ENCODE data around the gene HIGD1B.
"Not testable (repeated sequence)": the region's sequence is repeated elsewhere in the genome, so short reads cannot be mapped to it uniquely, and the experiment has no call there.

DNA sequence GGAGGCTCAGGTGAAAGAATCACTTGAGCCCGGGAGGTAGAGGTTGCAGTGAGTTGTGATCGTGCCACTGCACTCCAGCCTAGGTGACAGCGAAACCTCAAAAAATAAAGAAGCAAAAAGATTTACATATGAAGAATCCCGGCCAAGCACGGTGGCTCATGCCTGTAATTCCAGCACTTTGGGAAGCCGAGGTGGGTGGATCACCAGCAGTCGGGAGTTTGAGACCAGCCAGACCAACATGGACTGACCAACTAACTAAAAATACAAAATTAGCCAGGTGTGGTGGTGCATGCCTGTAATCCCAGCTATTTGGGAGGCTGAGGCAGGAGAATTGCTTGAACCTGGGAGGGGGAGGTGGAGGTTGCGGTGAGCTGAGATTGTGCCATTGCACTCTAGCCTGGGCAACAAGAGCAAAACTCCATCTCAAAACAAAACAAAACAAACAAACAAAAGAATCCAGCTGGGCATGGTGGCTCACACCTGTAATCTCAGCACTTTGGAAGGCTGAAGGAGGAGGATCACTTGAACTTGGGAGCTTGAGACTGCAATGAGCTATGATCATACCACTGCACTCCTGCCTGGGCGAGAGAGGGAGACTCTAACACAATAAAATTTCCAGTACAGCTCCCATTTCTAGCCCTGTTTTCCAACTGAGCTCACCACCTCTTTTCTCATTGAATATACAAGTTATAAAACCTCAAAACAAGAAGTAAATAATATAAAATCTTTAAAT lies 38.9 kb upstream of the HIGD1B start:
- TF ChIP-seq, protein P1, sequence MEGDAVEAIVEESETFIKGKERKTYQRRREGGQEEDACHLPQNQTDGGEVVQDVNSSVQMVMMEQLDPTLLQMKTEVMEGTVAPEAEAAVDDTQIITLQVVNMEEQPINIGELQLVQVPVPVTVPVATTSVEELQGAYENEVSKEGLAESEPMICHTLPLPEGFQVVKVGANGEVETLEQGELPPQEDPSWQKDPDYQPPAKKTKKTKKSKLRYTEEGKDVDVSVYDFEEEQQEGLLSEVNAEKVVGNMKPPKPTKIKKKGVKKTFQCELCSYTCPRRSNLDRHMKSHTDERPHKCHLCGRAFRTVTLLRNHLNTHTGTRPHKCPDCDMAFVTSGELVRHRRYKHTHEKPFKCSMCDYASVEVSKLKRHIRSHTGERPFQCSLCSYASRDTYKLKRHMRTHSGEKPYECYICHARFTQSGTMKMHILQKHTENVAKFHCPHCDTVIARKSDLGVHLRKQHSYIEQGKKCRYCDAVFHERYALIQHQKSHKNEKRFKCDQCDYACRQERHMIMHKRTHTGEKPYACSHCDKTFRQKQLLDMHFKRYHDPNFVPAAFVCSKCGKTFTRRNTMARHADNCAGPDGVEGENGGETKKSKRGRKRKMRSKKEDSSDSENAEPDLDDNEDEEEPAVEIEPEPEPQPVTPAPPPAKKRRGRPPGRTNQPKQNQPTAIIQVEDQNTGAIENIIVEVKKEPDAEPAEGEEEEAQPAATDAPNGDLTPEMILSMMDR (IDR thresholded peaks at IDR 0.05; ENCODE audit: insufficient read depth, low read length): not testable (repeated sequence)
- TF ChIP-seq, protein P2, sequence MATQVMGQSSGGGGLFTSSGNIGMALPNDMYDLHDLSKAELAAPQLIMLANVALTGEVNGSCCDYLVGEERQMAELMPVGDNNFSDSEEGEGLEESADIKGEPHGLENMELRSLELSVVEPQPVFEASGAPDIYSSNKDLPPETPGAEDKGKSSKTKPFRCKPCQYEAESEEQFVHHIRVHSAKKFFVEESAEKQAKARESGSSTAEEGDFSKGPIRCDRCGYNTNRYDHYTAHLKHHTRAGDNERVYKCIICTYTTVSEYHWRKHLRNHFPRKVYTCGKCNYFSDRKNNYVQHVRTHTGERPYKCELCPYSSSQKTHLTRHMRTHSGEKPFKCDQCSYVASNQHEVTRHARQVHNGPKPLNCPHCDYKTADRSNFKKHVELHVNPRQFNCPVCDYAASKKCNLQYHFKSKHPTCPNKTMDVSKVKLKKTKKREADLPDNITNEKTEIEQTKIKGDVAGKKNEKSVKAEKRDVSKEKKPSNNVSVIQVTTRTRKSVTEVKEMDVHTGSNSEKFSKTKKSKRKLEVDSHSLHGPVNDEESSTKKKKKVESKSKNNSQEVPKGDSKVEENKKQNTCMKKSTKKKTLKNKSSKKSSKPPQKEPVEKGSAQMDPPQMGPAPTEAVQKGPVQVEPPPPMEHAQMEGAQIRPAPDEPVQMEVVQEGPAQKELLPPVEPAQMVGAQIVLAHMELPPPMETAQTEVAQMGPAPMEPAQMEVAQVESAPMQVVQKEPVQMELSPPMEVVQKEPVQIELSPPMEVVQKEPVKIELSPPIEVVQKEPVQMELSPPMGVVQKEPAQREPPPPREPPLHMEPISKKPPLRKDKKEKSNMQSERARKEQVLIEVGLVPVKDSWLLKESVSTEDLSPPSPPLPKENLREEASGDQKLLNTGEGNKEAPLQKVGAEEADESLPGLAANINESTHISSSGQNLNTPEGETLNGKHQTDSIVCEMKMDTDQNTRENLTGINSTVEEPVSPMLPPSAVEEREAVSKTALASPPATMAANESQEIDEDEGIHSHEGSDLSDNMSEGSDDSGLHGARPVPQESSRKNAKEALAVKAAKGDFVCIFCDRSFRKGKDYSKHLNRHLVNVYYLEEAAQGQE (IDR thresholded peaks at IDR 0.05; ENCODE audit: insufficient replicate concordance, low read depth): not testable (repeated sequence)
- TF ChIP-seq POLR2AphosphoS5, GABPA (IDR thresholded peaks at IDR 0.05; ENCODE audit: low read depth): not testable (repeated sequence)
